Measurements from ENCODE around the gene CRYGS. TPM values are rescaled to one million over a fixed set of nuclear protein-coding genes. Genes with fewer than 3 reads are reported as not detected.

CRYGS gene
- total RNA-seq, 1 experiment from 2014 or later, result 4.3 TPM

DNA sequence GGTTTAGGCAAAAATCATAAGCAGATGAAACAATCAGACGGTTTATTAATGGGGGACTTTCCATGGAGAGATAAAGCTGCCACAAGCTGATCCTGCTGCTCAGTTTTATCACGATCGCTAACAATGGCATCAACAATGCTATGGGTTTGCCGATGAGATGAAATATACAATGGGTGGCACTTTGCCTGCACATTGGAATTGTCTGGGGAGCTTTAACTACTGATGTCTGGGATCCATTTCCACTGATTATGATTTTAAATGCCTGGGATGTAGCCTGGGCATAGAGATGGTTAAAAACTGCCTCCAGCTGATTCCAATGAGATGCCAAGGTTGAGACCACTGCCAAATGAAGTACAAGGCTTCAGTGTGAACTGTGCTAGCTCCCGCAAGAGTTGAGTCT, 30.8 kb downstream of the CRYGS start (continued):
- TF ChIP-seq, protein P1, sequence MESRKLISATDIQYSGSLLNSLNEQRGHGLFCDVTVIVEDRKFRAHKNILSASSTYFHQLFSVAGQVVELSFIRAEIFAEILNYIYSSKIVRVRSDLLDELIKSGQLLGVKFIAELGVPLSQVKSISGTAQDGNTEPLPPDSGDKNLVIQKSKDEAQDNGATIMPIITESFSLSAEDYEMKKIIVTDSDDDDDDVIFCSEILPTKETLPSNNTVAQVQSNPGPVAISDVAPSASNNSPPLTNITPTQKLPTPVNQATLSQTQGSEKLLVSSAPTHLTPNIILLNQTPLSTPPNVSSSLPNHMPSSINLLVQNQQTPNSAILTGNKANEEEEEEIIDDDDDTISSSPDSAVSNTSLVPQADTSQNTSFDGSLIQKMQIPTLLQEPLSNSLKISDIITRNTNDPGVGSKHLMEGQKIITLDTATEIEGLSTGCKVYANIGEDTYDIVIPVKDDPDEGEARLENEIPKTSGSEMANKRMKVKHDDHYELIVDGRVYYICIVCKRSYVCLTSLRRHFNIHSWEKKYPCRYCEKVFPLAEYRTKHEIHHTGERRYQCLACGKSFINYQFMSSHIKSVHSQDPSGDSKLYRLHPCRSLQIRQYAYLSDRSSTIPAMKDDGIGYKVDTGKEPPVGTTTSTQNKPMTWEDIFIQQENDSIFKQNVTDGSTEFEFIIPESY (IDR thresholded peaks at IDR 0.05; ENCODE audit: extremely low read depth, insufficient replicate concordance, low read length), result no peak
- no peak for TF ChIP-seq RAD21 (IDR thresholded peaks at IDR 0.05; ENCODE audit: low read depth)
- no peak for TF ChIP-seq EZH2phosphoT487 (IDR thresholded peaks at IDR 0.05; ENCODE audit: borderline replicate concordance)
- no peak for TF ChIP-seq JUND (IDR thresholded peaks at IDR 0.05)
- no peak for TF ChIP-seq ZFX (IDR thresholded peaks at IDR 0.05)
- TF ChIP-seq POLR2A (IDR thresholded peaks at IDR 0.05; ENCODE audit: borderline replicate concordance, extremely low read depth, insufficient read depth, insufficient read length), result no peak
- TF ChIP-seq SIN3A (IDR thresholded peaks at IDR 0.05; ENCODE audit: low read depth), result no peak
- TF ChIP-seq ELF1 (IDR thresholded peaks at IDR 0.05; ENCODE audit: borderline replicate concordance, low read depth), result no peak
- TF ChIP-seq, protein P2, sequence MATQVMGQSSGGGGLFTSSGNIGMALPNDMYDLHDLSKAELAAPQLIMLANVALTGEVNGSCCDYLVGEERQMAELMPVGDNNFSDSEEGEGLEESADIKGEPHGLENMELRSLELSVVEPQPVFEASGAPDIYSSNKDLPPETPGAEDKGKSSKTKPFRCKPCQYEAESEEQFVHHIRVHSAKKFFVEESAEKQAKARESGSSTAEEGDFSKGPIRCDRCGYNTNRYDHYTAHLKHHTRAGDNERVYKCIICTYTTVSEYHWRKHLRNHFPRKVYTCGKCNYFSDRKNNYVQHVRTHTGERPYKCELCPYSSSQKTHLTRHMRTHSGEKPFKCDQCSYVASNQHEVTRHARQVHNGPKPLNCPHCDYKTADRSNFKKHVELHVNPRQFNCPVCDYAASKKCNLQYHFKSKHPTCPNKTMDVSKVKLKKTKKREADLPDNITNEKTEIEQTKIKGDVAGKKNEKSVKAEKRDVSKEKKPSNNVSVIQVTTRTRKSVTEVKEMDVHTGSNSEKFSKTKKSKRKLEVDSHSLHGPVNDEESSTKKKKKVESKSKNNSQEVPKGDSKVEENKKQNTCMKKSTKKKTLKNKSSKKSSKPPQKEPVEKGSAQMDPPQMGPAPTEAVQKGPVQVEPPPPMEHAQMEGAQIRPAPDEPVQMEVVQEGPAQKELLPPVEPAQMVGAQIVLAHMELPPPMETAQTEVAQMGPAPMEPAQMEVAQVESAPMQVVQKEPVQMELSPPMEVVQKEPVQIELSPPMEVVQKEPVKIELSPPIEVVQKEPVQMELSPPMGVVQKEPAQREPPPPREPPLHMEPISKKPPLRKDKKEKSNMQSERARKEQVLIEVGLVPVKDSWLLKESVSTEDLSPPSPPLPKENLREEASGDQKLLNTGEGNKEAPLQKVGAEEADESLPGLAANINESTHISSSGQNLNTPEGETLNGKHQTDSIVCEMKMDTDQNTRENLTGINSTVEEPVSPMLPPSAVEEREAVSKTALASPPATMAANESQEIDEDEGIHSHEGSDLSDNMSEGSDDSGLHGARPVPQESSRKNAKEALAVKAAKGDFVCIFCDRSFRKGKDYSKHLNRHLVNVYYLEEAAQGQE (IDR thresholded peaks at IDR 0.05; ENCODE audit: low read depth), result no peak
- no peak for TF ChIP-seq CBX3 (IDR thresholded peaks at IDR 0.05; ENCODE audit: low read depth)
- TF ChIP-seq POLR2AphosphoS5 (IDR thresholded peaks at IDR 0.05; ENCODE audit: low read depth, low read length), result no peak
- no peak for TF ChIP-seq SP1 (IDR thresholded peaks at IDR 0.05; ENCODE audit: low read depth)

All from HCT116 (cell line).